Stimulated activated CD4-positive, alpha-beta T cell treated with anti-CD3 and anti-CD28 coated beads, TNF-alpha, amount 100 ng/mL, for 1 hour (primary cell): ENCODE results near the gene ARHGAP26.

ENCODE experiments used
- DNase-seq, 3 donors: peaks; one replicate each; pipeline ENCODE4 v3.0.0-alpha.2; 2020; ENCODE audit warnings: low read depth in 3 of 3, low spot score in 1 of 3

Gene ARHGAP26

GRCh38 chr5:142845402-142845921 lies 75.3 kb downstream of the ARHGAP26 start:
- DNase-seq: no peak

- DNase-seq: no peak
Measured at GRCh38 chr5:142845954-142846398, 75.8 kb downstream of the ARHGAP26 start.

GRCh38 chr5:142846406-142846805 lies 76.2 kb downstream of the ARHGAP26 start:
- no peak for DNase-seq

GRCh38 chr5:142847898-142848790 lies 78.0 kb downstream of the ARHGAP26 start:
- no peak for DNase-seq

GRCh38 chr5:142849466-142849865 lies 79.3 kb downstream of the ARHGAP26 start:
- DNase-seq: no peak

- no peak for DNase-seq
Measured at GRCh38 chr5:142849880-142850279, 79.7 kb downstream of the ARHGAP26 start.

- no peak for DNase-seq
Measured at GRCh38 chr5:142851731-142852130, 81.6 kb downstream of the ARHGAP26 start.

- DNase-seq: no peak
Measured at GRCh38 chr5:142852416-142853198, 82.4 kb downstream of the ARHGAP26 start.

GRCh38 chr5:142853682-142854081 lies 83.5 kb downstream of the ARHGAP26 start:
- DNase-seq: no peak

- no peak for DNase-seq
Measured at GRCh38 chr5:142856269-142856782, 86.1 kb downstream of the ARHGAP26 start.

GRCh38 chr5:142857405-142857804 lies 87.2 kb downstream of the ARHGAP26 start:
- no peak for DNase-seq

- DNase-seq: no peak
Measured at GRCh38 chr5:142859037-142859436, 88.9 kb downstream of the ARHGAP26 start.

GRCh38 chr5:142860270-142860669 lies 90.1 kb downstream of the ARHGAP26 start:
- no peak for DNase-seq

GRCh38 chr5:142861011-142861410 lies 90.8 kb downstream of the ARHGAP26 start:
- DNase-seq: no peak

GRCh38 chr5:142862594-142862993 lies 92.4 kb downstream of the ARHGAP26 start:
- DNase-seq: no peak

- no peak for DNase-seq
Measured at GRCh38 chr5:142863856-142864255, 93.7 kb downstream of the ARHGAP26 start.

- DNase-seq: no peak
Measured at GRCh38 chr5:142864290-142865260, 94.4 kb downstream of the ARHGAP26 start.

GRCh38 chr5:142865631-142866030 lies 95.5 kb downstream of the ARHGAP26 start:
- no peak for DNase-seq

- DNase-seq: no peak
Measured at GRCh38 chr5:142866563-142867275, 96.5 kb downstream of the ARHGAP26 start.

- DNase-seq: no peak
Measured at GRCh38 chr5:142869886-142870285, 99.7 kb downstream of the ARHGAP26 start.
